GM10847 (cell line): ENCODE results near the gene ANK3.

Experiments used
- POLR2A ChIP-seq: IDR thresholded peaks from 2 replicates; pipeline ENCODE4 v1.6.1; 2011; ENCODE audit not compliant: insufficient read length; ENCODE audit errors: extremely low read depth

Gene ANK3

GRCh38 chr10:60192946-60193345, 196.7 kb downstream of the ANK3 start:
- TF ChIP-seq POLR2A: no peak

DNA sequence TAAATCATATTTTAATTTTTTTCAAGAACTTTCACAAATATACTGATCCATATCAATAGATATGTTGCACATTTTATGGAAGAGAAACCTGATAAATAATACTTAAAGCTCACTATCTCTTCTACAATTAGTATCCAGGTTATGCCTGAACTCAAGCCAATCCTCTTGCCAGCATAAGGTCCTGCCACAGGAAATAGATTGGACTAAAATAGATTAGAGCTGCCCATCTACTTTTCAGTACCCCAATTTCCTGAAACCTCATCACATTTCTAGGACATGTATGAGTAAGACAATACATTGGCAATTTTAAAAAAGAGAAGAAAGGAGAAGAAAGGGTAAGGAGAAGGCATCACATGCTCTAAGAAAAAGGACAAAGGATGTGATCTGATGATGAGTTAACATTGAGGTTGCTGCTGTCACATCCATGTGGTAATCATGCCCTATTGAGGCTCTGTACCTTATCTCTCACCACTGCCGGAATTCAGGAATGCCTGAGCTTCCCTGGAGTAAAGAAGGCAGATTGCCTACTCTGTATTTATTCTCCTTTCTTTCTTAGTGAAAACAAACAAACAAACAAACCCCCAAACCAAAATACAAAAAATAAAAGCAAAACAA, 199.7 kb downstream of the ANK3 start:
- TF ChIP-seq POLR2A: no peak

DNA sequence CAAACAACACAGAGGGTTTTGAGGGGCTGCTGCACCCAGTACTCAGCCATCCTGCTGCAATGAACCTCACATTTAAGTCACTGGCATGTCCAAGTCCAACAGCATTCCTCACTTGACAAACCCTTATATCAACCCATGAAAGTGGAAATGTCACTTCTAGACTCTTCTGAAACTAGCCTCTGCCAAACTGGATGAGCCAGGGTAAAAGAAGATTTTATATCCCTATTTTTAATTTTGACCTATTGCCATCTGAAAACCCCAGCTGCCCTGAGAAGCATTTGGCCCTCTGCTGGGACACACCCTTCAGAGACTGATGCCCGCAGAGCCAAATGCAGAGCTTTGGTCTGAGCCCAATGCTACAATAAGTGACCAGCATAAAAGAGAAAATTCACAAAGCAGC, 201.1 kb downstream of the ANK3 start:
- no peak for TF ChIP-seq POLR2A

DNA sequence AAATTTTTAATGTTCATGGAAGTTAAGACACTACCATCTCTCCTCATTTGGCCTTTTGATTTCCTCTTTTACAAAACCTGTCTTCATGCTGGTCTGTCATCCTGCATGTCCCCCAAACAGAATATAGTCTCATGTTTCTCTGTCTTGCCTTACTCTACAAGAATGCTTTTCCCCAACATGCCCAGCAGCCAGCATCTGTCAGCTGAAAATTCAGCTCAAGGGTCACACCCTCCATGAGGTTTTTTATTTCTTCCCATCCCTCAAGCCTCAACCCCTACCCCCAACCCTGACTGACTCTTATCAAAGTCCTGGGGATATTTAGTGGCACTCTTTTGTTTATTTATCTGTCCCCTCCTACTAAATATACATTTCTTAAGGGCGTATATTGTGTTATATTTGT, 202.0 kb downstream of the ANK3 start:
- TF ChIP-seq POLR2A: no peak

- no peak for TF ChIP-seq POLR2A
Observed at GRCh38 chr10:60186315-60187071, 203.2 kb downstream of the ANK3 start.

- no peak for TF ChIP-seq POLR2A
Observed at GRCh38 chr10:60185421-60185820, 204.3 kb downstream of the ANK3 start.

DNA sequence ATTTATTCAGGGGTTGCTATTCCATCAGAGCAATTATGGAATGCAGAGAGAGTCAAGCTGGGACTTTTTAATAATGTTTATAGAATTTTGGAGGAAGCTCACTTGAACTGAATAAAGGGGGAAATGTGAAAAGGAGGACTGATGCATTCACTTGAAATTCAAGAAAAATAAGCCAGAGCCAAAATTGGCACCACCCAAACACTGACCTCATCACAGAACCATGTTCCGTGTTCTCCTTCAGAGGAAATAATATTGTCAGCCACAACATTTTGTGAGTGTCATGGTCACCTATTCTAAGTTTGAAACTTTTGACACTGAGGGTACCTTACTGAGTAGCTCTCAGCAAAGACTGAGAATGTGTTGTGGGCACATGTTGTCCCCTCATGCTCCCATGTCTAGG, 207.0 kb downstream of the ANK3 start:
- TF ChIP-seq POLR2A: no peak

DNA sequence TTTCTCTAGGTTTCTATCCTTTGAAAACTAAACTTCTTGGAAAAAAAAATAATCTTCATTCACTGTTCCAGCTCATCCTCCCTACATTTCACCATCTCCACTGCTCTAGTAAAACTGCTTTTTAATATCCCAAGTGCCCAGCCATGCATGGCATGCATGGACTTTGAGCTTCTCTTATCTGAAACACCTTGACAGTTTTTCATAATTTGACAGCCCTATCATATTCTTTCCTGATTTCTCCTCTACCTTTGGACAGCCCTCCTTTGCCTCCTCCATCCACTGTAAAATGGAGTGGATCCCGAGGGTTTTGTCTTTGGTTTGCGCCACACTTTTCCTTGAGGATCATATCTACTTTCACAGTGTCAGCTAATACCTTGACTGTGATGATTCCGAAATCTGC, 212.8 kb downstream of the ANK3 start:
- TF ChIP-seq POLR2A: no peak

DNA sequence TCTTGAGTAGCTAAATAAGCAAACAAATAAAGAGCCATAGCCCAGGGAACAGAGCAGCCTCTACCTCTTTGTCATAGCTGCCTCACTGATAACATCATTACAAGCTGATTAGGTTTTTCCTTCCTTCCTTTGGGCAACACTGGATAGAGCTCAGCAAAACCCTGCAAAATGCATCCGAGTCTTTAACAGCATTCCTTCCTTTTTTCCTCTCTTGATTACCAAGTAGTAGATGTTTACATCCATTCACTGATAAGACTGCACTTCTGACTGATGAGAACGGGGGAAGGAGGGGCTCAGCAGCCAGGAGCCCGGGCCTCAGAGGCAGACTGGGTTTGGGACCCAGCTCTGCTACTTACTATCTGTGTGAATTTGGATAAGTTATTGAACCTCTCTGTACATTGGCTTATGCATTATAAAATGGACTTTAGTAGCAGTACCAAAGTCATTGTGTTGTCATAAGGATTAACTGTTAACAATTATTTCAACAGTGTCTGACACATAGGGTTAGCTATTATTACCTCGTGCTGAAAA, 214.2 kb downstream of the ANK3 start:
- no peak for TF ChIP-seq POLR2A

- no peak for TF ChIP-seq POLR2A
Observed at GRCh38 chr10:60172363-60172990, 217.2 kb downstream of the ANK3 start.

GRCh38 chr10:60171436-60172013, 218.2 kb downstream of the ANK3 start:
- no peak for TF ChIP-seq POLR2A

DNA sequence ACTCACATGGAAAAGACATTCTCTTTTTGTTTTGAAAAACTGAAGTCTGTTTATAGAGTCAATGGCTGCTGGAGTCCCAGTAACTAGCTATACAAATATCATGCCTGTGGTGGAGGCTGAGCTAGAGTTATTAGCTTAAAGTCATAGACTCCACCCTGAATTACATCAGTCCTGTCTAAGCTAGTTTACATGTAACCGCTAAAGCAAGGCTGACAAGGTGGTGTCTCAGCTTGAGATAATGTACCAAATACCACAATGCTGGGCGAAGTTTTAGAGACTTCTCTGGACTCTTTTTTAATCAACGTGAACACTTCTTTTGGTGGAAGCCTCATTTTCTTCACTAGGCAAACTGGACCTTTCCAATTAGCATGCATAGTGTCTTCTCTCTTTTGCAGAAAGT, 219.4 kb downstream of the ANK3 start:
- no peak for TF ChIP-seq POLR2A

- no peak for TF ChIP-seq POLR2A
Observed at GRCh38 chr10:60169111-60169510, 220.6 kb downstream of the ANK3 start.

DNA sequence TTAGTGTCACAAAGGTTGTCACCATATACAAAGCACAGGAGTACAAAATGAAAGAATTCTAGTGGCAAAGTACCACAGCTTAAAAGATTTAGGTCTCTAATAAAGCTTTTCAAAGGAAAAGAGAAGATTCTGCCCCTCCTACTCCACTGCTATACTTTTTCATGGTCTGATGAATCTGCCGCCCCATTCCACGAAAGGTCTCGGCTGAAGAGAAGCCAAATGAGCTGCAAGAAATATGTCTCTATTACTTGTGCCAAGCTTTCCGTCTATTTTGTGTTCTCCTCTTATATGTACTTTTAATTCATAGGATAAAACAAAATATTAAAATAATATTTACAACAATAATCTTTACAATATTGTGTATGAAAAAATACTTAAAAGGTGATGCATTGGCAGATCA, 222.6 kb downstream of the ANK3 start:
- TF ChIP-seq POLR2A: no peak

DNA sequence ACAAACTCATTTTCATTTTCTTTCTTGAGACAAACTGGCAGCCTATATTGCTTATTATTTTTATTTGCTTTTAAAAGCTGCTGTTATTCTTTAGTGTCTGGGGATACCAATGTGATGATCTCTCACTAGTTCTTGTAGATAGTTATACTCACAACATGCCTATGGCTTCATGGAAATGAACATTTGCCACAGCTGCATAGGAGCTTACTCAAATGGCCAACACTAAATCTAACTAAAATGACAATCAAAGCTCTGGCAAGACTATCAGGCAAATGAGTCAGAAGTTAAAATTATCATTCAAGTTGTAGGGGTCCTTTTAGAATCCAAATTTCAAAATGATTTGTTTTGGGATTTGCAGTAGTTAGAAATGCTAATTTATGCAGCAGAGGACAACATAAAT, 225.9 kb downstream of the ANK3 start:
- no peak for TF ChIP-seq POLR2A

GRCh38 chr10:60162631-60163030, 227.0 kb downstream of the ANK3 start:
- TF ChIP-seq POLR2A: no peak
